Measurements from ENCODE around the gene SCO1.
"Not testable (repeated sequence)": the region's sequence is repeated elsewhere in the genome, so short reads cannot be mapped to it uniquely, and the experiment has no call there.

Gene SCO1

DNA sequence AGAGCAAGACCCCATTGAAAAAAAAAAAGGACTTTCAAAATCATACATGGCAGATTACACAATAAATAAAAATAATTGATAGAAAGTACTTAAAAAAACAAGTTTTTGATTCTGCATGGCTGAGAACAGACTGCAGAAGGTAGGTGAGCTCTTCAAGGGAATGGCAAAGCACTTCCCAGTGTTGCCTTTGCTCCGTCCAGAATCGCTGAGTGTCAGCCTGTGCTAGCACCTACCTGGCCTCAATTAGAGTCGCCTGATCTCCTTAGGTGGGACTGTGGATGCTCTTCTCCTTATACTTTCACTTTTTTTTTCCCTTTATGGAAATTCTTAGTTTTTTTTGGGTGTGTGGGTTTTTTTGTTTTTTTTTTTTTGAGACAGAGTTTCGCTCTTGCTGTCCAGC lies 38.5 kb upstream of the SCO1 start:
- H3K4me3 Mint-ChIP-seq = no peak overlapping the region
- peaks cover 12% of the 10 kb centered on the region for H3K27me3 Mint-ChIP-seq (ENCODE audit: low read depth)
- TF ChIP-seq, protein P1, sequence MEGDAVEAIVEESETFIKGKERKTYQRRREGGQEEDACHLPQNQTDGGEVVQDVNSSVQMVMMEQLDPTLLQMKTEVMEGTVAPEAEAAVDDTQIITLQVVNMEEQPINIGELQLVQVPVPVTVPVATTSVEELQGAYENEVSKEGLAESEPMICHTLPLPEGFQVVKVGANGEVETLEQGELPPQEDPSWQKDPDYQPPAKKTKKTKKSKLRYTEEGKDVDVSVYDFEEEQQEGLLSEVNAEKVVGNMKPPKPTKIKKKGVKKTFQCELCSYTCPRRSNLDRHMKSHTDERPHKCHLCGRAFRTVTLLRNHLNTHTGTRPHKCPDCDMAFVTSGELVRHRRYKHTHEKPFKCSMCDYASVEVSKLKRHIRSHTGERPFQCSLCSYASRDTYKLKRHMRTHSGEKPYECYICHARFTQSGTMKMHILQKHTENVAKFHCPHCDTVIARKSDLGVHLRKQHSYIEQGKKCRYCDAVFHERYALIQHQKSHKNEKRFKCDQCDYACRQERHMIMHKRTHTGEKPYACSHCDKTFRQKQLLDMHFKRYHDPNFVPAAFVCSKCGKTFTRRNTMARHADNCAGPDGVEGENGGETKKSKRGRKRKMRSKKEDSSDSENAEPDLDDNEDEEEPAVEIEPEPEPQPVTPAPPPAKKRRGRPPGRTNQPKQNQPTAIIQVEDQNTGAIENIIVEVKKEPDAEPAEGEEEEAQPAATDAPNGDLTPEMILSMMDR (IDR thresholded peaks at IDR 0.05; ENCODE audit: unreplicated experiment in 3 of 3) = no peak
- H3K4me1 Mint-ChIP-seq = peaks cover 13% of the 10 kb centered on the region
- H3K27ac Mint-ChIP-seq = no peak overlapping the region
- H3K36me3 Mint-ChIP-seq (ENCODE audit: low read depth) = no peaks in the 10 kb centered on the region
- H3K9me3 Mint-ChIP-seq = no peaks in the 10 kb centered on the region

DNA sequence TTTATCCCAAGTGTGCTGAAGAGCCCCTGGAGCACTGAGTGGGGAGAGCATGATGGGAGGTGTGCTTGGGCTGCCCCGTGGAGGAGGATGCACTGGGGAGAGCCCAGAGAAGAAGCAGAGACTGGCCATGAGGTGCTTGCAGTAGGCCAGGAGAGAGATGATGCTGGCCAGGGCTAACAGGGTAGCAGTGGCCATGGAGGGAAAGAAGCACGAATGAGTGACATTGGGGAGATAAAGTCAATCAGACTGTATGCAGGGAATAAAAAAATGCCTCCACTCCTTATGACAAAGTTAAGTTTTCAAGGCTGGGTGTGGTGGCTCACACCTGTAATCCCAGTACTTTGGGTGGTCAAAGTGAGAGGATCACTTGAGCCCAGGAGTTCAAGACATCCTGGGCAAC lies 37.9 kb upstream of the SCO1 start:
- Mint-ChIP-seq H3K9me3 (no peaks in the 10 kb centered on the region), H3K4me1 (peaks cover 16% of the 10 kb centered on the region), H3K36me3 (ENCODE audit: low read depth) (no peaks in the 10 kb centered on the region), H3K27ac (no peak overlapping the region), H3K27me3 (ENCODE audit: low read depth) (peaks cover 12% of the 10 kb centered on the region), H3K4me3 (no peak overlapping the region)
- TF ChIP-seq, protein P1 (IDR thresholded peaks at IDR 0.05; ENCODE audit: unreplicated experiment in 3 of 3) = no peak

DNA sequence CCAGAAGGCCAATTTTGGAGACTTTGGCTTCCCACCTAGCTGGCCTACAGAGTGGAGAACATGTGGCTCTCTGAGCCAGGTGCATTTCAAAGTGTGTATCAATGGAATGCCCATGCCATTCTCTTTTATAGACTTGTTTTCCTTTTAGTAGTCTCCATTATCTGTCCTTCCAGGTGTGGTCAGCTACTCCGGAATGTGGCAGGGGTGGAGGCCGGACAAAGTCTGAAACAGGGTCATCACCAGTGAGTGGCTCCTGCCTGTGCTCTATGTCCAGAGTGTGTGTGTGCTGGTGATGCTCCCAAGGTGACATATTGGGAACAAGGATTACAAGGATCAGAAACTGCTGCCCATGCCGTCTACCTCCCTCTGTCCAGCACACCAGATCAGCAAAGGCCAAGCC lies 36.3 kb upstream of the SCO1 start:
- Mint-ChIP-seq H3K4me3 (no peak overlapping the region), H3K27me3 (ENCODE audit: low read depth) (peaks cover 12% of the 10 kb centered on the region), H3K36me3 (ENCODE audit: low read depth) (no peaks in the 10 kb centered on the region), H3K27ac (no peak overlapping the region), H3K4me1 (peaks cover 16% of the 10 kb centered on the region), H3K9me3 (no peaks in the 10 kb centered on the region)
- TF ChIP-seq, protein P1 (IDR thresholded peaks at IDR 0.05; ENCODE audit: unreplicated experiment in 3 of 3) = no peak

DNA sequence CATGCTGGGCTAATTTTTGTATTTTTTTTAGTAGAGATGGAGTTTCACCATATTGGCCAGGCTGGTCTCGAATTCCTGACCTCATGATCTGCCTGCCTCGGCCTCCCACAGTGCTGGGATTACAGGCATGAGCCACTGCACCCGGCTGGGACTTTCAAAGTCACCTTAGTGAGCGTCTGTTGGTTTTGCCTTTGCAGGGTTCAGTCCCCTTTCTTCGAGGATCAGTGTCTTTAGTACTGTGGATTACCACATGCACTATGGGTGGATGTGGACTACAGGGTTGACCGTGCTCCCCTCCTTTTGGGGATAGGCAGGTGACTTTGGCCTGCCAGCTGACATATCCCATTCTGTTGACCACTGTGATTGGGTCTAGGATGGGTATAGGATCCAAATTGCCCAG lies 34.8 kb upstream of the SCO1 start:
- Mint-ChIP-seq H3K4me1 (peaks cover 13% of the 10 kb centered on the region), H3K4me3 (peak overlapping the region in 1 of 3 experiments; percentile 21)
- H3K9me3 Mint-ChIP-seq = not testable (repeated sequence)

DNA sequence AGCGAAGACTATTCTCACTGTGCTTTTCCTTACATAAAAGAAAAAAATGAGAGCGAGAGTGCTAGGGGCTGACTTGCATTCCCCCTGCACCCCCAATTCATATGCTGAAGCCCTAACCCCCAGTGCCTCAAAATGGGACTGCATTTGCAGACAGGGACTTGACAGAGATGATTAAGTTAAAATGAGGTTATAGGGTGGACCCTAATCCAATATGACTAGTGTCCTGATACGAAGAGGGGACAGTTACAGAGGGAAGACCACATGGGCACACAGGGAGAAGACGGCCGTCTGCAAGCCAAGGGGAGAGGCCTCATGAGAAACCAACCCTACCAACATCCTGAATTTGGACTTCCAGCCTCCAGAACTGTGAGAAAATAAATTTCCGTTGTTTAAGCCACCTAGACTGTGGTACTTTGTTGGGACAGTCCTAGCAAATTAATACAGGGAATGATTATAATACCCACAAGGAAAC lies 34.1 kb upstream of the SCO1 start:
- Mint-ChIP-seq H3K4me3 (peak overlapping the region; percentile 95 to 97 (median 95)), H3K9me3 (no peaks in the 10 kb centered on the region), H3K4me1 (peaks cover 12% of the 10 kb centered on the region), H3K27me3 (ENCODE audit: low read depth) (peaks cover 8% of the 10 kb centered on the region), H3K36me3 (ENCODE audit: low read depth) (no peaks in the 10 kb centered on the region), H3K27ac (peak overlapping the region in 1 of 3 experiments; percentile 76)
- TF ChIP-seq, protein P1 (IDR thresholded peaks at IDR 0.05; ENCODE audit: unreplicated experiment in 3 of 3) = no peak

More for the DNA sequence above, 34.8 kb upstream of the SCO1 start:
- not testable (repeated sequence) for H3K27me3 Mint-ChIP-seq (ENCODE audit: low read depth); H3K36me3 Mint-ChIP-seq (ENCODE audit: low read depth); H3K27ac Mint-ChIP-seq

DNA sequence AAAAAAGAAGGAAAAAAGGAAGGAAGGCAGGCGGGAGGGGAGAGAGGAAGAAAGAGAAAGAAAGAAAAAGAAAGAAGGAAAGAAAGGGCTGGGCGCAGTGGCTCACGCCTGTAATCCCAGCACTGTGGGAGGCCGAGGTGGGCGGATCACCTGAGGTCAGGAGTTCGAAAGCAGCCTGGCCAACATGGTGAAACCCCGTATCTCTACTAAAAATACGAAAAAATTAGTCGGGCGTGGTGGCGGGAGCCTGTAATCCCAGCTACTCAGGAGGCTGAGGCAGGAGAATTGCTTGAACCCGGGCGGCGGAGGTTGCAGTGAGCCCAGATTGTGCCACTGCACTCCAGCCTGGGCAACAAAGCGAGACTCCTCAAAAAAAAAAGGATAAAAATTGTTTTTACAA lies 32.9 kb upstream of the SCO1 start:
- H3K27ac Mint-ChIP-seq = peak overlapping the region; percentile 76 to 87 (median 80)
- peak overlapping the region; percentile 95 to 97 (median 95) for H3K4me3 Mint-ChIP-seq
- H3K9me3 Mint-ChIP-seq; H3K27me3 Mint-ChIP-seq (ENCODE audit: low read depth); H3K36me3 Mint-ChIP-seq (ENCODE audit: low read depth): not testable (repeated sequence)
- H3K4me1 Mint-ChIP-seq = peaks cover 12% of the 10 kb centered on the region

DNA sequence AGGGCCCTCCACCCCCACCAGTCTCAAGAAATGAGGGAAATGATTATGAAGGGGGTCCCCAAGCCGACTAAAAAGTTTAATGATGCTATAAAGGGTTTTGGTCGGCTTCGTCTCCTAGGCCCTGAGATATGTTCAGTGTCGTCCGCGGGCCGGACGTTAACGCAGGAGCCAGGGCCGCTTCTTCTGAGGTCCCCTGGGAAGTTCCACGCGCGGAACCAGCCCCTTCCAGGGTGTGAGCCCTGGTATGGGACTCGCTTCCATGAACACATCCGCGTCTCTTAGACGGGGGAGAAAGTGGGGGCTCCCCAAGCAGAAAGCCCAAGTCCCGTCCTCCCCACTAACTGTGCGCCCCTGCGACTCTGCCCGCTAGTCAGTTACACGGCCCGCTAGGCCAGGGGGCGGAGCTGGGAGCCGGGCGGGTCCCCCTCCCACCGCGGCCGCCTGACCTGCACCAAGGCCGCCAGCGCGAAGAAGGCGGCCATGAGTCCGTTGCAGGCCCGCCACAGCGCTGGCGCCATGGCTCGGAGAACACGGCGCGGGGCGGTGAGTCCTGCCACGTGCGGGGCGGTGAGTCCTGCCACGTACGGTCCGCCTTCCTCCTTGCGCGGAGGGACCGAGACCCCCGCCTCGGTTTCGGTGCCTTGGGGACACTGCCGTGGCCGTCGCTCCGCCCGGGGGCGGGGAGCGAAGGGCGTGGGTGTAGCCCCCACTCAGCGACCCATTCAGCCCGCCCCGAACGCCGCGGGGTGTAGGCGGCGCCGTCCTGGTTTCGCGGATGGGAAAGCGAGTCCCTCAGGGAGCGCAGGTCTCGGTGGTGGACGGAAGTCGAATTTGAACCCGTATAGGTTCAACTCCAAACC lies 32.2 kb upstream of the SCO1 start, which contains the start of gene TMEM220:
TMEM220 (minus strand) TSS at position 690 of the 860 bp plus-strand sequence; CDS start at position 518, 172 bp downstream.
- Mint-ChIP-seq H3K36me3 (ENCODE audit: low read depth) (no peaks in the 10 kb centered on the region), H3K9me3 (no peaks in the 10 kb centered on the region), H3K4me1 (peaks cover 12% of the 10 kb centered on the region), H3K27ac (peak within 1 kb of the TSS; percentile 76 to 93 (median 85)), H3K4me3 (peak within 1 kb of the TSS; percentile 95 to 97 (median 95)), H3K27me3 (ENCODE audit: low read depth) (peaks cover 6% of the 10 kb centered on the region)
- TF ChIP-seq, protein P1 (IDR thresholded peaks at IDR 0.05; ENCODE audit: unreplicated experiment in 3 of 3) = no peak

All from nephron (organoid).